HG02840 (cell line): ENCODE results near the gene DOK6.
A peak's percentile ranks its signal among the peaks of the same experiment; 100 is the strongest.
"Not testable (repeated sequence)": the region's sequence is repeated elsewhere in the genome, so short reads cannot be mapped to it uniquely, and the experiment has no call there.

Experiments used
- ATAC-seq: cut with Tn5 transposase; IDR thresholded peaks from one replicate; pipeline ENCODE4 v1.9.1; 2021; ENCODE audit warnings: mild to moderate bottlenecking, moderate library complexity, moderate number of reproducible peaks; ENCODE audit not compliant: unreplicated experiment, low FRiP score

DOK6 gene

GRCh38 chr18:69843015-69843414 is 442.3 kb downstream of the DOK6 start:
- ATAC-seq = no peak

GRCh38 chr18:69844656-69845055 is 444.0 kb downstream of the DOK6 start:
- ATAC-seq = no peak

- no peak for ATAC-seq
These were observed 445.2 kb downstream of the DOK6 start for GRCh38 chr18:69845593-69846506.

GRCh38 chr18:69853051-69853450 is 452.4 kb downstream of the DOK6 start:
- ATAC-seq = no peak

GRCh38 chr18:69854455-69854854 is 453.8 kb downstream of the DOK6 start:
- no peak for ATAC-seq

GRCh38 chr18:69858897-69859296 is 458.2 kb downstream of the DOK6 start:
- no peak for ATAC-seq

- ATAC-seq = peak; percentile 77
These were observed 464.1 kb downstream of the DOK6 start for GRCh38 chr18:69864802-69865201.

- ATAC-seq = no peak
These were observed 465.1 kb downstream of the DOK6 start for GRCh38 chr18:69865776-69866175.

- no peak for ATAC-seq
These were observed 465.5 kb downstream of the DOK6 start for GRCh38 chr18:69866212-69866611.

- no peak for ATAC-seq
These were observed 470.0 kb downstream of the DOK6 start for GRCh38 chr18:69870736-69871135.

GRCh38 chr18:69871363-69871762 is 470.7 kb downstream of the DOK6 start:
- ATAC-seq = no peak

GRCh38 chr18:69872661-69873060 is 472.0 kb downstream of the DOK6 start:
- no peak for ATAC-seq

- ATAC-seq = no peak
These were observed 473.4 kb downstream of the DOK6 start for GRCh38 chr18:69874058-69874457.

GRCh38 chr18:69876490-69876889 is 475.8 kb downstream of the DOK6 start:
- ATAC-seq = no peak

GRCh38 chr18:69878213-69878933 is 477.7 kb downstream of the DOK6 start:
- no peak for ATAC-seq

- ATAC-seq = not testable (repeated sequence)
These were observed 478.4 kb downstream of the DOK6 start for GRCh38 chr18:69879051-69879450.

GRCh38 chr18:69880083-69880482 is 479.4 kb downstream of the DOK6 start:
- ATAC-seq = no peak

GRCh38 chr18:69882965-69883668 is 482.4 kb downstream of the DOK6 start:
- peak; percentile 41 for ATAC-seq

GRCh38 chr18:69883781-69884180 is 483.1 kb downstream of the DOK6 start:
- no peak for ATAC-seq

GRCh38 chr18:69885355-69885754 is 484.7 kb downstream of the DOK6 start:
- ATAC-seq = peak; percentile 2
